Vagina (tissue), 2 donors: ENCODE results near the gene TNS4.

Experiments used
- CTCF ChIP-seq, 3 experiments: fragments of 450-650 bp in 2 of 3; fragments of 200-600 bp in 1 of 3; sonication (generic) in 1 of 3; IDR thresholded peaks; one replicate each; pipeline ENCODE4 v1.5.1; 2017 to 2019; ENCODE audit warnings: antibody characterized with exemption in 3 of 3, mild to moderate bottlenecking in 2 of 3, moderate library complexity in 2 of 3
- POLR2A ChIP-seq, 2 donors: fragments of 450-650 bp; IDR thresholded peaks; one replicate each; pipeline ENCODE4 v1.6.1; 2017; ENCODE audit warnings: antibody characterized with exemption in 2 of 2, mild to moderate bottlenecking in 2 of 2, moderate library complexity in 2 of 2
- POLR2AphosphoS5 ChIP-seq, 2 donors: sonication (generic); formaldehyde crosslinking; IDR thresholded peaks; one replicate each; pipeline ENCODE4 v1.9.0; 2017; ENCODE audit warnings: antibody characterized with exemption in 2 of 2, mild to moderate bottlenecking in 2 of 2, low read depth in 1 of 2; ENCODE audit not compliant: insufficient read depth in 1 of 2

GRCh38 chr17:40484973-40485530, 16.4 kb downstream of the TNS4 start:
- TF ChIP-seq CTCF (IDR thresholded peaks at IDR 0.05): no peak
- TF ChIP-seq POLR2A (IDR thresholded peaks at IDR 0.05): no peak
- TF ChIP-seq POLR2AphosphoS5 (IDR thresholded peaks at IDR 0.05; ENCODE audit: insufficient read depth in 1 of 2, low read depth in 1 of 2): no peak
